IMR-90 (cell line): Measurements from ENCODE around the gene PDCD6IP. TPM values are rescaled to one million over a fixed set of nuclear protein-coding genes. Genes with fewer than 3 reads are reported as not detected.
A peak's percentile ranks its signal among the peaks of the same experiment; 100 is the strongest.

Source experiments
- ATAC-seq: fragments of 200-7000 bp; cut with Tn5 transposase; 2 replicates; pipeline ENCODE4 v1.9.1; 2020; ENCODE audit warnings: low read depth, mild to moderate bottlenecking, moderate library complexity
- Bru-seq: library from RNA; stranded (reverse); fragments of 400-500 nt; gene quantifications from one replicate; lab custom pipeline; 2021; lab: Mats Ljungman, UMichigan
- BruChase-seq, 2 experiments: library from RNA; stranded (reverse); fragments of 400-500 nt; gene quantifications; one replicate each; lab custom pipeline; 2021; lab: Mats Ljungman, UMichigan
- BruUV-seq: library from RNA; stranded (reverse); fragments of 400-500 nt; replicated peaks from 2 replicates; lab custom pipeline; 2021; lab: Mats Ljungman, UMichigan
- CTCF ChIA-PET: fragments of 300-600 bp; formaldehyde crosslinking; extraction: SDS; loops from one replicate; lab custom pipeline; 2021; ENCODE audit warnings: antibody characterized with exemption; lab: Yijun Ruan, JAX
- POLR2A ChIA-PET: fragments of 300-600 bp; sonication (Branson Sonifier 250); formaldehyde crosslinking; loops from one replicate; lab custom pipeline; 2022; ENCODE audit warnings: antibody characterized with exemption; ENCODE audit not compliant: unreplicated experiment; lab: Charles Lee
- DNase-seq: peaks from one replicate; pipeline ENCODE4 v3.0.0; 2013
- H2AFZ ChIP-seq: replicated peaks from 2 replicates; pipeline ENCODE3; 2013; ENCODE audit warnings: low read length, mild to moderate bottlenecking; ENCODE audit not compliant: poor library complexity
- H2AK5ac ChIP-seq: 2 replicates; pipeline ENCODE4 v1.6.1; 2013; ENCODE audit warnings: low read depth, low read length, inconsistent platforms
- H2AK9ac ChIP-seq: replicated peaks from 2 replicates; pipeline ENCODE3; 2013; ENCODE audit warnings: mild to moderate bottlenecking, low read depth, low read length, moderate library complexity; ENCODE audit not compliant: poor library complexity
- H2BK120ac ChIP-seq: 2 replicates; pipeline ENCODE4 v1.6.1; 2013; ENCODE audit warnings: low read depth, low read length, inconsistent platforms
- H2BK15ac ChIP-seq: 3 replicates; pipeline ENCODE4 v1.6.1; 2013; ENCODE audit warnings: low read depth, low read length, inconsistent platforms
- H2BK20ac ChIP-seq: 2 replicates; pipeline ENCODE4 v1.6.1; 2013; ENCODE audit warnings: low read depth, mild to moderate bottlenecking, inconsistent platforms, low read length, moderate library complexity
- H2BK5ac ChIP-seq: 2 replicates; pipeline ENCODE4 v1.6.1; 2013; ENCODE audit warnings: mild to moderate bottlenecking, low read depth, low read length, inconsistent platforms; ENCODE audit not compliant: poor library complexity, severe bottlenecking
- H3K14ac ChIP-seq: replicated peaks from 2 replicates; pipeline ENCODE4 v1.6.1; 2013; ENCODE audit warnings: low read depth, low read length, inconsistent platforms
- H3K18ac ChIP-seq: 2 replicates; pipeline ENCODE4 v1.6.1; 2013; ENCODE audit warnings: low read depth, low read length, control low read depth
- H3K23ac ChIP-seq: 2 replicates; pipeline ENCODE4 v1.6.1; 2013; ENCODE audit warnings: low read depth, low read length, inconsistent platforms
- H3K27ac ChIP-seq: 2 replicates; pipeline ENCODE4 v1.5.1; 2013; ENCODE audit warnings: mild to moderate bottlenecking, control low read depth, low read length; ENCODE audit not compliant: insufficient read depth
- H3K27me3 ChIP-seq: 2 replicates; pipeline ENCODE4 v1.6.1; 2013; ENCODE audit warnings: low read length; ENCODE audit not compliant: control insufficient read depth, insufficient read depth
- H3K36me3 ChIP-seq: 2 replicates; pipeline ENCODE4 v1.6.1; 2013; ENCODE audit warnings: low read length, mixed read lengths; ENCODE audit not compliant: control insufficient read depth, insufficient read depth
- H3K4ac ChIP-seq: 2 replicates; pipeline ENCODE4 v1.6.1; 2013; ENCODE audit warnings: low read depth, low read length, inconsistent platforms
- H3K4me1 ChIP-seq: 2 replicates; pipeline ENCODE4 v1.6.1; 2013; ENCODE audit warnings: low read length, mixed read lengths; ENCODE audit not compliant: control insufficient read depth, insufficient read depth
- H3K4me2 ChIP-seq: 2 replicates; pipeline ENCODE4 v1.6.1; 2013; ENCODE audit warnings: low read depth, mild to moderate bottlenecking, control low read depth, low read length, moderate library complexity
- H3K4me3 ChIP-seq: 2 replicates; pipeline ENCODE4 v1.5.1; 2013; ENCODE audit warnings: low read depth, mild to moderate bottlenecking, control low read depth, low read length, moderate library complexity; ENCODE audit not compliant: insufficient read depth
- H3K56ac ChIP-seq: 2 replicates; pipeline ENCODE4 v1.6.1; 2013; ENCODE audit warnings: low read length, inconsistent platforms; ENCODE audit not compliant: insufficient read depth; ENCODE audit errors: extremely low read depth
- H3K79me1 ChIP-seq, 2 experiments: 2 replicates each; pipeline ENCODE4 v1.6.1; 2013; ENCODE audit warnings: low read length in 2 of 2, inconsistent platforms in 1 of 2, low read depth in 1 of 2
- H3K9ac ChIP-seq: 2 replicates; pipeline ENCODE4 v1.6.1; 2013; ENCODE audit warnings: low read depth, low read length, control low read depth
- H3K9me1 ChIP-seq: 2 replicates; pipeline ENCODE4 v1.6.1; 2013; ENCODE audit warnings: low read length, inconsistent platforms; ENCODE audit not compliant: insufficient read depth
- H3K9me3 ChIP-seq: 2 replicates; pipeline ENCODE4 v1.6.1; 2013; ENCODE audit warnings: low read length; ENCODE audit not compliant: control insufficient read depth, insufficient read depth
- H4K20me1 ChIP-seq: 2 replicates; pipeline ENCODE4 v1.6.1; 2013; ENCODE audit warnings: low read length, inconsistent platforms; ENCODE audit not compliant: insufficient read depth
- H4K5ac ChIP-seq: 2 replicates; pipeline ENCODE4 v1.6.1; 2013; ENCODE audit warnings: mild to moderate bottlenecking, low read depth, low read length, control low read depth
- H4K8ac ChIP-seq, 2 experiments: 2 replicates each; pipeline ENCODE4 v1.6.1; 2013; ENCODE audit warnings: low read depth in 2 of 2, low read length in 2 of 2, control low read depth in 1 of 2, inconsistent platforms in 1 of 2
- H4K91ac ChIP-seq: 2 replicates; pipeline ENCODE4 v1.6.1; 2013; ENCODE audit warnings: low read depth, low read length, inconsistent platforms; ENCODE audit not compliant: insufficient read depth
- BHLHE40 ChIP-seq: fragments of 150-350 bp; IDR thresholded peaks from 2 replicates; pipeline ENCODE4 v1.6.1; 2016; ENCODE audit warnings: mild to moderate bottlenecking, low read depth, low read length
- MAFK ChIP-seq: IDR thresholded peaks from 2 replicates; pipeline ENCODE4 v1.6.1; 2012; ENCODE audit warnings: low read depth, low read length, improper control_type of control experiment
- NFE2L2 ChIP-seq: fragments of 150-350 bp; IDR thresholded peaks from 2 replicates; pipeline ENCODE4 v1.6.1; 2016; ENCODE audit warnings: low read depth, mild to moderate bottlenecking, low read length
- RAD21 ChIP-seq: IDR thresholded peaks from 2 replicates; pipeline ENCODE4 v1.6.1; 2012; ENCODE audit warnings: low read length, improper control_type of control experiment
- RCOR1 ChIP-seq: IDR thresholded peaks from 2 replicates; pipeline ENCODE4 v1.6.1; 2012; ENCODE audit warnings: mild to moderate bottlenecking, low read length, improper control_type of control experiment; ENCODE audit not compliant: insufficient replicate concordance
- SMC3 ChIP-seq: fragments of 150-350 bp; IDR thresholded peaks from 2 replicates; pipeline ENCODE4 v1.6.1; 2016; ENCODE audit warnings: low read depth, mild to moderate bottlenecking, antibody characterized with exemption, low read length, moderate library complexity
- WGBS, 2 experiments: methylation state at CpG; one replicate each; pipeline versions ENCODE4 v1.1.5 to v1.1.7; 2013; ENCODE audit warnings: missing lambda C conversion rate in 2 of 2; ENCODE audit not compliant: insufficient read length in 1 of 2; ENCODE audit errors: extremely low coverage in 2 of 2; 5-methylcytosine and 5-hydroxymethylcytosine counted together
- dilution Hi-C: fragments of 300-500 bp; cut with HindIII; formaldehyde crosslinking; loops from one replicate; pipeline ENCODE4 v1.14.3; 2018; ENCODE audit warnings: low sequenced_read_pairs; ENCODE audit not compliant: unreplicated experiment
- in situ Hi-C: fragments of 300-500 bp; cut with MboI; formaldehyde crosslinking; loops from 3 replicates; pipeline ENCODE4 v1.14.3; 2019; ENCODE audit warnings: low sequenced_read_pairs, inconsistent platforms, mixed read lengths
- intact Hi-C: fragments of 100-400 bp; cut with micrococcal nuclease; formaldehyde crosslinking; loops from 2 replicates; pipeline ENCODE4 v1.10.0; 2022
- long read RNA-seq: library from polyadenylated mRNA; unstranded; transcript quantifications from one replicate; pipeline ENCODE4 v2.0.0, GENCODE V29; 2021; ENCODE audit not compliant: unreplicated experiment
- polyA plus RNA-seq, 3 experiments: library from polyadenylated mRNA; depleted of rRNA; stranded (reverse); fragments of >200 nt; gene quantifications; 2 replicates each; pipeline ENCODE4 v1.2.3, GENCODE V29; 2012; ENCODE audit warnings: low replicate concordance in 1 of 3
- total RNA-seq: library from RNA; depleted of rRNA; stranded (reverse); fragments of >200 nt; gene quantifications from 2 replicates; pipeline ENCODE4 v1.2.3, GENCODE V29; 2012; rRNA removed
- TF ChIP-seq, protein P1 (sequence below): fragments of 150-350 bp; IDR thresholded peaks from 2 replicates; pipeline ENCODE4 v1.6.1; 2017; ENCODE audit warnings: mild to moderate bottlenecking, antibody characterized with exemption, low read length, low read depth
- TF ChIP-seq, protein P2 (sequence below): conservative IDR thresholded peaks from 2 replicates; pipeline ENCODE4 v1.5.1; 2012; ENCODE audit warnings: mild to moderate bottlenecking, low read depth, low read length, improper control_type of control experiment

PDCD6IP gene, protein sequence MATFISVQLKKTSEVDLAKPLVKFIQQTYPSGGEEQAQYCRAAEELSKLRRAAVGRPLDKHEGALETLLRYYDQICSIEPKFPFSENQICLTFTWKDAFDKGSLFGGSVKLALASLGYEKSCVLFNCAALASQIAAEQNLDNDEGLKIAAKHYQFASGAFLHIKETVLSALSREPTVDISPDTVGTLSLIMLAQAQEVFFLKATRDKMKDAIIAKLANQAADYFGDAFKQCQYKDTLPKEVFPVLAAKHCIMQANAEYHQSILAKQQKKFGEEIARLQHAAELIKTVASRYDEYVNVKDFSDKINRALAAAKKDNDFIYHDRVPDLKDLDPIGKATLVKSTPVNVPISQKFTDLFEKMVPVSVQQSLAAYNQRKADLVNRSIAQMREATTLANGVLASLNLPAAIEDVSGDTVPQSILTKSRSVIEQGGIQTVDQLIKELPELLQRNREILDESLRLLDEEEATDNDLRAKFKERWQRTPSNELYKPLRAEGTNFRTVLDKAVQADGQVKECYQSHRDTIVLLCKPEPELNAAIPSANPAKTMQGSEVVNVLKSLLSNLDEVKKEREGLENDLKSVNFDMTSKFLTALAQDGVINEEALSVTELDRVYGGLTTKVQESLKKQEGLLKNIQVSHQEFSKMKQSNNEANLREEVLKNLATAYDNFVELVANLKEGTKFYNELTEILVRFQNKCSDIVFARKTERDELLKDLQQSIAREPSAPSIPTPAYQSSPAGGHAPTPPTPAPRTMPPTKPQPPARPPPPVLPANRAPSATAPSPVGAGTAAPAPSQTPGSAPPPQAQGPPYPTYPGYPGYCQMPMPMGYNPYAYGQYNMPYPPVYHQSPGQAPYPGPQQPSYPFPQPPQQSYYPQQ
- total RNA-seq (68.1 and 76.1 TPM in 2 replicates), polyA plus RNA-seq (2012; rRNA removed) (78.3 and 134 TPM in 2 replicates), Bru-seq, nascent RNA (percentile 87 among the genes with signal in this experiment), BruChase-seq, experiment 1, labeled RNA remaining after a 6-hour chase (percentile 82 among the genes with signal in this experiment), BruChase-seq, experiment 2, labeled RNA remaining after a 2-hour chase (percentile 84 among the genes with signal in this experiment)
- polyA plus RNA-seq (2012; cell fraction: cytosol; rRNA removed) = 14.9 and 61.1 TPM in 2 replicates
- polyA plus RNA-seq (2012; cell fraction: nucleus; rRNA removed; ENCODE audit: low replicate concordance) = 235 TPM in 2 replicates
- long read RNA-seq, full-length matches to known transcripts = 55 of 100 reads
- long read RNA-seq, partial matches to known transcripts = 17 of 100 reads
- long read RNA-seq, other reads (novel, unspliced or antisense) = 28 of 100 reads

DNA sequence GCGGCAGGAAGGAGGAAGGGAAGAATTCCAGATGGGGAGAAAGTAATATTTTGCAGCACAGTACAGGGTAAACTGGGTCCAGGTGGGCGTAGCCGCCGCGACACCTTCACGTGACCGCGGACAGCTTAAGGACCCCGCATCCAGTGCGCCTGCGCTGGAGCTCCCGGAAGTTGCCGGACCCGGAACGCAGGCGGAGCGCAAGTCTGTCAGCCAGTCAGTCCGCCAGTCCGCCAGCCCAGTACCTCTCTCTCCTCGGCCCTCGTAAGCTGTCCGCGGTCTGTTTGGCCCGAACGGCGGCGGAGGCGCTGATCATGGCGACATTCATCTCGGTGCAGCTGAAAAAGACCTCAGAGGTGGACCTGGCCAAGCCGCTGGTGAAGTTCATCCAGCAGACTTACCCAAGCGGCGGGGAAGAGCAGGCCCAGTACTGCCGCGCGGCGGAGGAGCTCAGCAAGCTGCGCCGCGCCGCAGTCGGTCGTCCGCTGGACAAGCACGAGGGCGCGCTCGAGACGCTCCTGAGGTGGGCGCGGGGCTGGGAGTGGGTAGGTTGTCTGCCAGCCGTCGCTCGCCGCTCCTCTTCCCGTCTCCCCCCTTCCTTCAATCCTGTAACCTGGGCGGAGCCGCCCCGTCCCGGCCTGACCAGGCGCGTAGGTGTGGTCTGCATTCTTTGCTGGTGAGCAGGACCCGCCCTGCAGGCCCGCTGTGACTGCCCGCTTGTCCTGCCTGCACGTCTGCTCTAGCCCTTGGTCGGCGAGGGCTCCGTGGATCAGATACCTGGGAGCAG is at the start of gene PDCD6IP:
TSS of gene PDCD6IP (plus strand) at position 213 of the 784 bp plus-strand sequence. CDS start at position 312, 99 bp downstream.
- dilution Hi-C loops = no loop called here
- TF ChIP-seq, protein P1, sequence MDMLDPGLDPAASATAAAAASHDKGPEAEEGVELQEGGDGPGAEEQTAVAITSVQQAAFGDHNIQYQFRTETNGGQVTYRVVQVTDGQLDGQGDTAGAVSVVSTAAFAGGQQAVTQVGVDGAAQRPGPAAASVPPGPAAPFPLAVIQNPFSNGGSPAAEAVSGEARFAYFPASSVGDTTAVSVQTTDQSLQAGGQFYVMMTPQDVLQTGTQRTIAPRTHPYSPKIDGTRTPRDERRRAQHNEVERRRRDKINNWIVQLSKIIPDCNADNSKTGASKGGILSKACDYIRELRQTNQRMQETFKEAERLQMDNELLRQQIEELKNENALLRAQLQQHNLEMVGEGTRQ = peak; percentile 98
- TF ChIP-seq MAFK (no peak), RCOR1 (no peak), SMC3 (no peak), NFE2L2 (no peak), BHLHE40 (peak; percentile 96), RAD21 (no peak)
- TF ChIP-seq, protein P2, sequence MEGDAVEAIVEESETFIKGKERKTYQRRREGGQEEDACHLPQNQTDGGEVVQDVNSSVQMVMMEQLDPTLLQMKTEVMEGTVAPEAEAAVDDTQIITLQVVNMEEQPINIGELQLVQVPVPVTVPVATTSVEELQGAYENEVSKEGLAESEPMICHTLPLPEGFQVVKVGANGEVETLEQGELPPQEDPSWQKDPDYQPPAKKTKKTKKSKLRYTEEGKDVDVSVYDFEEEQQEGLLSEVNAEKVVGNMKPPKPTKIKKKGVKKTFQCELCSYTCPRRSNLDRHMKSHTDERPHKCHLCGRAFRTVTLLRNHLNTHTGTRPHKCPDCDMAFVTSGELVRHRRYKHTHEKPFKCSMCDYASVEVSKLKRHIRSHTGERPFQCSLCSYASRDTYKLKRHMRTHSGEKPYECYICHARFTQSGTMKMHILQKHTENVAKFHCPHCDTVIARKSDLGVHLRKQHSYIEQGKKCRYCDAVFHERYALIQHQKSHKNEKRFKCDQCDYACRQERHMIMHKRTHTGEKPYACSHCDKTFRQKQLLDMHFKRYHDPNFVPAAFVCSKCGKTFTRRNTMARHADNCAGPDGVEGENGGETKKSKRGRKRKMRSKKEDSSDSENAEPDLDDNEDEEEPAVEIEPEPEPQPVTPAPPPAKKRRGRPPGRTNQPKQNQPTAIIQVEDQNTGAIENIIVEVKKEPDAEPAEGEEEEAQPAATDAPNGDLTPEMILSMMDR = 0 out of 2 replicates have a peak, but pooled peaks have one; percentile 5

More for the DNA sequence above, at the start of gene PDCD6IP:
- BruUV-seq = TSS peak; percentile 54
- Histone ChIP-seq H2BK5ac (peak within 1 kb of the TSS; percentile 81), H2AFZ (peak within 1 kb of the TSS; percentile 95), H2BK120ac (peak within 1 kb of the TSS; percentile 48), H3K23ac (peak within 1 kb of the TSS; percentile 86), H2BK20ac (peak within 1 kb of the TSS; percentile 23; the same call in 1 of the 2 replicates), H3K4me1 (peaks cover 3% of the 10 kb centered on the region), H2AK9ac (peak within 1 kb of the TSS; percentile 91), H3K18ac (peak within 1 kb of the TSS; percentile 37), H3K56ac (peak within 1 kb of the TSS; percentile 79), H3K27ac (peak within 1 kb of the TSS; percentile 84), H4K8ac (peak within 1 kb of the TSS; percentile 51 to 90), H3K14ac (peak within 1 kb of the TSS; percentile 89), H4K20me1 (peaks cover 21% of the 10 kb centered on the region; the same call in 1 of the 2 replicates), H3K79me1 (peaks cover 6 to 39% of the 10 kb centered on the region in 2 experiments), H3K36me3 (peaks cover 6% of the 10 kb centered on the region), H3K4ac (peak within 1 kb of the TSS; percentile 90), H2BK15ac (peak within 1 kb of the TSS; percentile 30; the same call in 1 of the 3 replicates), H3K4me2 (peak within 1 kb of the TSS; percentile 96), H3K9me1 (peaks cover 4% of the 10 kb centered on the region), H3K9me3 (no peaks in the 10 kb centered on the region), H3K27me3 (no peaks in the 10 kb centered on the region), H2AK5ac (peak within 1 kb of the TSS; percentile 61), H4K5ac (peak within 1 kb of the TSS; percentile 62), H3K4me3 (peak within 1 kb of the TSS; percentile 73), H3K9ac (peak within 1 kb of the TSS; percentile 82), H4K91ac (peak within 1 kb of the TSS; percentile 76)
- intact Hi-C loops (no loop called here), in situ Hi-C loops (loop anchor here (25.0 kb wide), 1 partner anchor 836 kb away; the partner anchor contains the start of gene CCR4)
- ChIA-PET CTCF (interaction anchor here (3.0 kb wide), 1 partner anchor 12 kb away, joined by 8 read pairs; no protein-coding TSS in a partner anchor), POLR2A (interaction anchor here (0.5 to 1.3 kb wide), 4 partner anchors 8 to 146 kb away, joined by 3 to 4 read pairs (median 3); no protein-coding TSS in a partner anchor)
- ATAC-seq = peak; percentile 93
- 0% methylated on average over 18 of the region's 69 CpGs; no CpG with 5 or more reads in 1 of the 2 experiments for WGBS, 2 experiments
- peak; percentile 89 for DNase-seq
